Stimulated activated CD4-positive, alpha-beta T cell treated with anti-CD3 and anti-CD28 coated beads, Interleukin-15, amount 100 ng/mL, for 24 hours (primary cell): ENCODE measurements around the gene PYGB.

Experiments
- DNase-seq: peaks from one replicate; pipeline ENCODE4 v3.0.0-alpha.2; 2020

PYGB gene

DNA sequence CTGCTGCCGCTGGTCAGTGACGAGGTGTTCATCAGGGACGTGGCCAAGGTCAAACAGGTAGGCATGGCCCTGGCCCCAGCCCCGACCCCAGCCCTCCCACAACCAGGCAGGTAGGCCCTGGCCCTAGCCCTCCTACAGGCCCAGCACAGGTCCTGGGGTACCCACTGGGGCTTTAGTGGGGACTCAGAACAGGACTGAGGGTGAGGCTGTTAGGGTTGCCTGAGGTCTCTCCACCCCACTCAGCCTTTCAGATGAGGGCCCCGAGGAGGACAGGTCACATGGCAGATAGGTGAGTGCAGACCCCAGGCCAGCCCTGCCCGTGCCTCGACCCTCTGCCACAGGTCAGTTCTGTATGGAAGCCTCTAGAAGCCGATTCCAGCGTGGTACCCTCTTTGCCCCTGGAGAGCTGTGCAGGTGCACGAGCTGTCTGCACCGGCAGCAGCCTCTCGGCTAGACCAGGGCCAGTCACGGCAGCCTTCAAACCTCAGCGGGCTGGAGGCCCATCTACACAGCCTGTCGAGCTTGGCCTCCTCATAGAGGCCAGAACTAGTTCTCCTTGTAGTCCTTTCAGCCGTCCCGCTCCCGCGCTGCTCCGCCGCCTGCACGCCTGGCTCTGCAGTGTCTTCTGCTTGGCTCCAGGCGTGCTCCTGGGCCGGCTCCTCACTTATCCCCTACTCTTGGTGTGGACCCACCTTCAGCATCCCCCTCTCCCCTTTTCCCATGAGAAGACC is 35.5 kb downstream of the PYGB start:
- DNase-seq = peak; percentile 1

DNA sequence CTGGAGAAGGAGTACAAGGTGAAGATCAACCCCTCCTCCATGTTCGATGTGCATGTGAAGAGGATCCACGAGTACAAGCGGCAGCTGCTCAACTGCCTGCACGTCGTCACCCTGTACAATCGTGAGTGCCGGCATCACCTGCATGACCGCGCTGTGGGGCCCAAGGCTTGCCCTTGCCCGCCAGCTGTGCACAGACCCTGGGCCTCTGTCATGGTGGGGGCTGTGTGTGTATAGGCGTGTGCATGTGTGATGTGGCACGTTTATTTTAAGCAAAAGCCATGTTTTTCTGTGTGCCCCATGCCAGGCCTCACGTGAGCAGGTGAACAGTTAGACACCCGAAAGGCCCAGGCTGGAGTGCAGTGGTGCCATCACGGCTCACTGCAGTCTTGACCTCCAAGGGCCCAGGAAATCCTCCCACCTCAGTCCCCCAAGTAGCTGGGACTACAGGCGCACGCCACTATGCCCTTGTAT is 36.3 kb downstream of the PYGB start:
- DNase-seq = peak; percentile 0

DNA sequence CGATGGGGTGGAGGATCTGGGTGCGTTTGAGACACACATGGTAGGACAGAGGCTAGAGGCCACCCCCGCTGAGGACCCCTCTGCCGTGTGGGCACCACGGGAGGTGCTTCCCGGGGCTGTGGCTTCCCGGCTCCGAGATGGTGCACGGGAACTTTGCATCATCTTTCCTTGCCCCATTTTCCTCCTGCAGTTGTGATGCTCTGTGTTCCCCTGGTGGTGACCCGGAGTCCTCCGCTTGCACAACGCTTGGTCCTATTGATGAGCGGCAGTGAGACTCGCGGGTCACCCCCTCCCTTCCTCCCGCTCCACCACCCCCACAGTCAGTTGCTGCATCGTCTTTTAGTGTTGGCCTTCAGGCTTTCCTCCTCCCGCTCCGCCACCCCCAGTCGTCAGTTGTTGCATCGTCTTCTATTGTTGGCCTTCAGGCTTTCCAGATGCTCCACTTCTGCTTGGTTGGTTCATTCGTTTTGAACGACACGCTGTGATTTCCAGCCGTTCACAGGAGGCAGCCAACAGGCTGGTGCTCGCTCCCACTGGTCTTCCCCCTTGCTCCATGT is 37.3 kb downstream of the PYGB start:
- DNase-seq = peak; percentile 1

DNA sequence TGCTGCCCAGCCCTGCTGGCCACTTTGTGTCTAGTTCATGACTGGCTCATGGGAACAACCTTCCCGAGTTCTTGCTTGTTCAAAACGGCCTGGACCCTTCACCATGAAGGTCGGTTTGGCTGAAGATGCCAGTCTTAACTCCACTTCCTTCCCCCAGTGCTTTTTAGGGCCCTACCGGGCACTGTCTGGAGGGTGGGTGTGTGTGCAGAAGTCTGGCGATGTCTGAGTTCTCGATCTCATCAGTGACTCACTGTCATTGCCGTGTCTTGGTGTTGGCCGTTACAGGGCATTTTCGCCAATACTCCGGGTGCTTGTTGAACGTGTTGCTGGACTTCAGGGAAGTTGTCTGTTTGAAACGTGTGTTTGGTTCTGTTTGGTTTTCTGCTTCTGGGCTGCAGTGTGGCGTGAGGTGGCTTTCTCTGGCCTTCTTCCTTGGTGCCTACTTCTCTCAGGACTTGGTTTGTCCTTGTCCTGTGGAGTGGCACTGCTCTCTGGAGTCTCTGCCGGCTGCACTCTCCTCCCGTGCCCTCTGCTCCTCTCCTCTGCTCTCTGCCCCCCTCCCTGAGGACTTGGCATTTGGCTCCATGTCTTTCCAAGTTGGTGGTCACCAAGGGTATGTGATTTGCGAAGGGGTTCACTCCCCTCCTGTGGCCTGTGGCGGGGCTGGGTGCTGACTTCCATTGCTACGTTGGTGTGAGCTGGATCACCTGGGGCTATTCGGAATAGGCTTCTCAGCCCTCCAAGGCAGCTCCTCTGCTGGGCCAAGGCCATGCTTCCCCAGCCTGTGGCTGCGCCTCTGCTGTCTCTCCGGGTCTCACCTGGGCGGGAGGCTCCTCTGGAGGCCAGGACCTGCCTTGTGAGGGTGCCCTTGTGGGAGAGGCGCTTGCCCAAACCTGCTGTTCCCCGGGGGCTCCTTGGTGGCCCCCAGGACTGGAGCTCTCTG is 38.2 kb downstream of the PYGB start:
- DNase-seq = peak; percentile 1

DNA sequence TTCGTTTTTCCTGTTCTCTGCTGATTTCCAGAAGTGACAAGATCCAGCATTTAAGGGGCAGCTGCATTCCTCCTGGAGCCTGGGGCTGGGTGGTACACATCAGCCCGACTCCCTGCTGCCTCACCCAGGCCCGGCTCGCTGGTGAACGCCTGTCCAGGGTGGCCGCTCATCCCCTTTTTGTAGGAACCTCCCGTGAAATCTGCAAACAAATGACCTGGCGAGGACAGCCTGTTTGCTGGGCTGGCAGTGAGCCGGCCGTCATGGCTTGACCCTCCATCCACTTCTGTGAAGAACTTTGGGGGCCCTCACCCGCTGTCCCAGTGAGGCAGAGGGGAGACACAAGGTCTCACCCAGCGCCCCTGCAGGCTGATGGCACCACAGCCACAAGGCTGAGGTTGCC is 39.0 kb downstream of the PYGB start:
- DNase-seq = peak; percentile 0

DNA sequence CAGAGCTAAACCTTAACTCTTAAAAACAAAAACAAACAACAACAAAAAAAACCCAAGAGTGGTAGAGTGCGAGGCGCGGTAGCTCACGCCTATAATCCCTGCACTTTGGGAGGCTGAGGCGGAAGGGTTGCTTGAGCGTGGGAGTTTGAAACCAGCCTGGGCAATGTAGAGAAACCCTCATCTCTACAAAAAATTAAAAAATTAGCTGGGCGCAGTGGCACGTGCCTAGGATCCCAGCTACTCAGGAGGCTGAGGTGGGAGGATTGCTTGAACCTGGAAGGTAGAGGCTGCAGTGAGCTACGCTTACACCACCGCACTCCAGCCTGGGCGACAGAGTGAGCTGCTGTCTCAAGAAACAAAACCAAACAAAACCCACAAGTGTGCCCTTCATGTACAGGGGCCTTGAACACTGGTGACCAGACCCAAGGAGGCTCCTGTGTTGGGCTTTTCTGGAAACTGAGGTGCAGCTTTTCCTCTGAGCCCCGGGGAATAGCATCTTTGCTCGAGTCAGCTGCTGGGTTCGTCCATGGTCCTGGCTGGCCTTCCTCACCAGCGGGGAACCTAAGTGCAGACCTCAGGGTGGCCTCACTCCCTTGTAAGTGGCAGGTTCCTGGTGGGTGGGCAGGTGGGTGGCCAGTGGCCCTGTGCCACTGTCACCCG is 39.9 kb downstream of the PYGB start:
- no peak for DNase-seq

DNA sequence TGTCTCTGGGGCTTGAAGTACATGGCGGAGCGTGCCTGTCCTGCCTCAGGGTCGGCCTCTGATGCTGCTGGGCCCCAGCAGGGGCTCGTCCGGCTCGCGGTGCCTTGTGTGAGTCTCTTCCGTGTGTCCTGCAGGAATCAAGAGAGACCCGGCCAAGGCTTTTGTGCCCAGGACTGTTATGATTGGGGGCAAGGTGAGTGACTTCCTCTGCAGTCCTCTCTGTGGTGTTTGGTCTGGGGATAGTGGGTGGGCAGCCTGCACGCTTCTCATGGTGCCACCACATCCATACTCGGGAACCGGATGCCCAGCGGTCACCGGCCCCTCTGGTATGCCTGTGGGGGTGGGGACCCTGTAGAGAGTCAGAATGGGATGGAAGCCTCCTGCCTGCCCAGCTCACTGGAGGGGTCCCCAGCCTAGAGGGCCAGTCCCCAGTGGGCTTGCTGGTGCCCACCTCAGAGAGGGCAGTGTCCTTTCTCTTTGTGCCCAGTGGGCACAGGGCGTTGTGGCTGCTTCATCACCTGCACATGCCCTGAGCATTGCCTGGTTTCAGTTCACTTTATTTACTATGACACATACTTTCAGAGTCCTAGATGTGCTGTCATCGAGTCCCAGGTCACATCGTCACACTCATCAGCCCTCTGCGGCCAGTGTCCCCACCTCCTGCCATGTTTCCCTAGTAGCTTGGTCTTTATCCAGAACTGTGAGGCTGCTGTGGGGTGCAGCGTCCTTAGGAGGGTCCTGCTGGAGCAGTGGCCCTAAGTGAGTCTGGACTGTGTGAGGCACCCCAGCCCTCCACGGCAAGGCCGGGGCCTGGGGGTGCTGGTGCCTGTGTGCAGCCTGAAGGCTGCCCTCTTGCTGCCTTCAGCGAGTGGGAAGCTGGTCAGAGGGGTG is 40.7 kb downstream of the PYGB start:
- no peak for DNase-seq

DNA sequence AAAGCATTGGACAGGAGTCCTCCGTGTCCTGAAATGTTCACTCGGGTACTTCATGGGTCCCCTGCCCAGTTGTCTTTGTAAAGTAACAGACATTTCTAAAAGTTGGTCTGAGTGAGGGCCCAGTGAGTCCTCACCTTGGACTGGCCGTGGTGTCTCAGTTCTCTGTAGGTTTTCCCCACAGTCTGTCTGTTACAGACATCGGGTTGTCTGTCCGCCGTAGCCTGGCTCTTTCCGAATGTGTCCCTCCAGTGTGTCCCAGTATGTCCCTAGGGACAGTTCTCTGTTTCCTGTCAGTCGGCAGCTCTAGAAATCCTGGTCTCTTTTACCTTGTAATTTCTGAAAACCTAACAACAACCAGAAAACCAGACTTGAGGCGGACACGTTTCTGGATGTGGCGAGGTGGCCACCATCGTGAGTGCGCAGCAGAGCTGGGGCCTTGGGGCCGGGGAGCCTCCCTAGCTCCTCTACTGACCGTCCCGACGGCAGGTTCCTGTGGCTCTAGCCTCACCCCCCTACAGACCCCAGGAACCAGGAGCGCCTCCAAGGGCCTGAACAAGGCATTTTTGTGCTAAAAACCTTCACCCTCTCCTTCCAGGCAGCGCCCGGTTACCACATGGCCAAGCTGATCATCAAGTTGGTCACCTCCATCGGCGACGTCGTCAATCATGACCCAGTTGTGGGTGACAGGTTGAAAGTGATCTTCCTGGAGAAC is 42.2 kb downstream of the PYGB start:
- no peak for DNase-seq

DNA sequence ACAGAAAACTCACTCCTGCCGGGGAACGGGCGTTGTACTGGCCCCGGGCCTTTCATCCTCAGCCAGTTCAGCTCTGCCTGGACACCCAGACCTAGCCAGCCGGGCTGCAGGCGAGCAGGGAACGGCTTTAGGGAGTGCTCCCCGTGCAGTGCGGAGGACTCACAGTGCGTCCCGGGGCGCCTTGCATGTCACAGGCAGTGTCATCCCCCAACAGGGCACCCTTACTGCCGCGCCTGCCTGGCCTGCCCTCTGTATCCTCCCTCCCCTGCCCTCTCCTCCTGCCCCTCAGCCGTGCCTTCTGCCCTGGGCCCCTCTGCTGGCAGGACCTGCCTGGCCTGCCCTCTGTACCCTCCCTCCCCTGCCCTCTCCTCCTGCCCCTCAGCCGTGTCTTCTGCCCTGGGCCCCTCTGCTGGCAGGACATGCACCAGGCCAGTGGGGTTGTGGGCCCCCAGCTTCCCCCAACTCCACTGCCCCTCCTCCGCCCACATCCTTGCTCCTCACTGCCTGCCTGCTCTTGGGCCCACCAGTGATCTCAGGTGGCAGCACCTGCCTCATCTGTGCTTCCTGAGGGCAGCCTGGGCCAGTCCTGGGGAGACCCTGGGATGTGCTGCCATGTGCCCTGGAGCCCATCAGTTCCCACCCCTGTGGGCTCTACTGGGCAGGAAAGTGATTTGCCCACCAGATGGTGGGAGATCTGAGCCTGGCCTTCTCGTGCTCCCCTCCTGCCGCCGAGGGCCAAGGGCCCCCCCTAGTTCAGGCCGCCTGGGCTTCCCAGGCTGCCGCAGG is 43.0 kb downstream of the PYGB start:
- no peak for DNase-seq

DNA sequence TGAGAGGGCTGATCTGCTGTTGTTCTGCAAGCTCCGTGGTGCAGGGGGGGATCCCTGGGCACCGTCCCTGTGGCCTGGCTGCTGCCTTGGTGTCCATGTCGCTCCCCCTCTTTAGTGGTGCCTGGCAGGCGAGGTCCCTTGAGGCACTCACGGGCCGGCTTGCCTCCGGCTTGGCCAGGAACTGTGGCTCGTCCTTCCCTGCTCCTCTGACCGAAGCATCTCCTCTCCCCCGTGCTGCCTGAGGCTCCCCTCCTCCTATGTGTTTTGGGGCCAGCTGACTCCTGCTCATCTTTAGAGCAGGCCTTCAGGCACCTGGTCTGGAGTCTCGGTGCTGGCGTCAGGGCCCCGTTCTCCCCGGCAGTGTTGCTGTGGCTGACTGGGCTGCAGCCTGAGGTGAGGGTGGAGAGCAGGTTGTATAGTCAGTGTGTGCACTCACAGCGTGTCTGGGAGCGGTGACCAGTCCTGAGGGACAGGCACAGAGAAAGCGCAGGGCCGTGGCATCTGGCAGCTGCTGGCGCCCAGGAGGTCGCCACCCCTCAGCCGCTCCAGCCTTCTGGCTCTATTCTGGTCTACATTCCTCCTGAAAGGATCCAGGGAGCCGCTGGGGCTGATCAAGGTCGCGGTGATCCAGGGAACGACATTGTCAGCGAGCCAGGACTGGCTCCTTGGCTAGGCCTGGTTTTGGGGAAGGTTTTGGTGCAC is 43.7 kb downstream of the PYGB start:
- no peak for DNase-seq

DNA sequence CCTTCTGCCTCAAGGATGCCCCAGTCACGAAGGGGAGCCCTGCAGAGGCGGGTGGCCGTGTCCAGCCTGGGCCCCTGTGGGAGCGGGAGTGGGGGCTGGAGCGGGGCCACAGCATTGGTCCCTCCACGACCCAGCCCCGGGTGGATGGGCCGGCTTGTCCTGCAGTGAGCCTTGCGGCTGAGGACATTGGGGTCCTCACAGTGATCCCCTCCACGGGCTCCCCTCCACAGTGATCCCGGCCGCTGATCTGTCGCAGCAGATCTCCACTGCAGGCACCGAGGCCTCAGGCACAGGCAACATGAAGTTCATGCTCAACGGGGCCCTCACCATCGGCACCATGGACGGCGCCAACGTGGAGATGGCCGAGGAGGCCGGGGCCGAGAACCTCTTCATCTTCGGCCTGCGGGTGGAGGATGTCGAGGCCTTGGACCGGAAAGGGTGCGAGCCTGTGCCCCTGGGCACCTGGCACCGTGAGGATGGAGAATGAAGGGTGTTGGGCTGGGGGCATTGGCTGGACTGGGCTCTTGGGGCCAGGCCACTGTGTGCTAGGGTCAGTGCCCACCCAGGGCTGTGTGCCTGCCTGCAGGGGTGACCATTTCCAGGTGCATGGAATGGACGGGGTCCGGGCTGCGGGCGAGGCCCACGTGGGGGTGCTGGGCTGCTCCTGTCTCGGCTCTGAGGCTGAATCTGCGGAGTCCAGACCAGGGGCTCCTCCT is 44.4 kb downstream of the PYGB start:
- DNase-seq = no peak

DNA sequence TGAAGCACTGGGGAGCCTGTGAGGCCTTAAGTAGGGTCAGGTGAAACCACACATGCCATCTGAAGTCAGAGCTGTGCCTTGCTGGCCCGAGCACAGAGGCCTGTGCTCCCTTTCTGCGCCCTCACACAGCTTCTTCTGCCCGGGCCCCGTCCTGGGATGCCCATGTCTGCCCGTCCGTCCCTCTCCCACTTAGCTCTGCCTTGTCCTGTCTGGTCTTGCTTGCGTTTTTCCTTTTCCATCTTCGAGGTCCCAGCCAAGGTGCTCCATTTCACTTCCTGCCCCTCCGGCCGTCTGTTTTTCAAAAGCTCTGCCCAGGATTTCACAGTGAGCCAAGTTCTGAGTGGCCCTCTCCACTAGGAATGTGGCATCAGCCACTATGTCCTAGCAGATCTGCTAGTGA is 45.6 kb downstream of the PYGB start:
- no peak for DNase-seq

DNA sequence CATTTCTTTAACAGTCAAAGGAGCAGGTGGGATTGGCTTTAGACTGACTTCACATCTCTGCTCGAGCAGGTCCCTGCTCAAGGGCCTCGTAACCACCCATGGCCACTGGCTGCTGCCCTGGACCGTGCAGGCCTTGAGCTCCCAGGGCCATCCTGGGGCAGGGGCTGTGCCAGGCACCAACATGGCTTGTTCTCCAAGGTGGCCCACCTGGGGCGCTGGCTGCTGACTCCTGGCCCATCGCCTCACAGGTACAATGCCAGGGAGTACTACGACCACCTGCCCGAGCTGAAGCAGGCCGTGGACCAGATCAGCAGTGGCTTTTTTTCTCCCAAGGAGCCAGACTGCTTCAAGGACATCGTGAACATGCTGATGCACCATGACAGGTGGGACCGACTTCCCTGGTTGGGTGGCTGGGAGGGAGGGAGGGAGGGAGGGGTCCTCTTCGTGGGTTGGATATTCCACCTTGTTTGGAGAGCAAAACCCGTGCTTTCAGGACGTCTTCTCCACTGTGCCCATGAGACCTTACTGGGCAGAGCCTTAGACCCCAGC is 46.1 kb downstream of the PYGB start:
- no peak for DNase-seq

DNA sequence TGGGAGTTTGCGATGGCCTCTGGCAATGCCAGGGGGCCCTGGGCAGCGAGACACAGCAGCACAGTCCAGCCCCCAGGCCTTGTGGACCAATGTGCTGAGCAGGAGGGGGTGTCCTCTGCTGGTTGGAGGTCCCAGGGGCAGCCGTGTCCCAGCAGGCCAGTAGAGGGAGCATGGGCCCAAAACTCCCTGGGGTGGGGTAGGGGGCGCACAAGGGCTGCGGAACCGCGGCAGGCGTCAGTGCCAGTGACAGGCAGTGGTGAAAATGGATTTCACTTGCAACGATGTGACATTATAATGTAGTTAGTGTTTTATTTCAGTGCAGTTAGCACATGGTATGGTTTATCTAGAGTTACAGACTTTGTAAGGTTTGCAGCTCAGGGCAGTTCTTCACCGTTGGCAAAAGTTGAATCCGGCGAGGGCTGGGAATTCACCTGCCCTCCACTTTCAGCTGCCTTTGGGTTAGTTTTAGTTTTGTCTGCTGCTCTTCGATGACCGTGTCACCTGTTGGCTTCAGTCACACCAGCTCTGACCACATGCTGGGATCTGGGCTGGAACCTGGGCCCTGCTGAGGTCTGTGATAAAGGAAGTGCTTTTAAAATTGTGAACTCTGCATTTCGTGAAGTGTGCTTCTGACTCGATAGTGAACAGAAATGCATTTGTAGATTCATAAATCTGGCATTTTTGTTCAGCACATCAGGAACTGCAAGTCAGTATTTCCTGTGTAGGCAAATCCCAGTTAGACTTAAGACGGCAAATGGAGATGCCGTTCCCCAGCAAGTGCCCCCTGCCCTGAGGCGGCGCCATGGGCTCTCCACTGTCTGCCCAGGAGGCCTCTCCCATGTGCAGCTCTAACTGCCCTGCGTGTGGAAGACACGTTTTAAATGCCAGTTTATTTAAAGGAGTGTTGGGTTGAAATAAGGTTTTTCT is 46.8 kb downstream of the PYGB start:
- peak; percentile 68 for DNase-seq

DNA sequence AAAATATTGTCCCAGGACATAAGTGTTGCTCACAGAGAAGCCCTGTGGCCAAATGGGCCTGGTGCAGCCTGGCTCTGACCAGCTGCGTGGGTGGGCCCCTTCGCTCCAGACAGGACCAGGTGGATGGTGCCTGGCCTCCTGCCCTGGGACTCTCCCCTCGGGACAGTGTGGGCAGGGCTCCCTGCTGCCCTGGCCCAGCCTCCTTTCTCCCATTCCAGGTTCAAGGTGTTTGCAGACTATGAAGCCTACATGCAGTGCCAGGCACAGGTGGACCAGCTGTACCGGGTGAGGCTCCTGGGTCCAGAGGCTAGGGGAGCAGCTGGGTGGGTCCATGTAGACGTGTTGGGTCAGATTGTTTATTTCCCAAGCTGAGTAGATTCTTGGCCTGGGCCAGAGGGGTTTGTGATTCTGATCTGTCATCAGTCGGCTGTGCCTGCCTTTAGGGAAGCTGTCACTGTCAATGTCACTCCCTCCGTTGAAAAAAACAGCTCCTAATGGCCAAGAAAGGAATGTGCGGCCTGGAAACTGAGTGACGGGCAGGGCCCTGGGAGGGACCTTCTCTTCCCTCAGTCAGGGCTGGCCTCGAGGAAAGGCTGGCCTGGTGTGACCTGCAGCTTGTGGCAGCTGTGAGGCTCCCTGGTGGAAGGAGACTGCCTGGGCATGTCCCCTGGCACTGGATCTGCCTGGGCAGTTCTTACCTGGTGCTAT is 47.7 kb downstream of the PYGB start:
- no peak for DNase-seq

DNA sequence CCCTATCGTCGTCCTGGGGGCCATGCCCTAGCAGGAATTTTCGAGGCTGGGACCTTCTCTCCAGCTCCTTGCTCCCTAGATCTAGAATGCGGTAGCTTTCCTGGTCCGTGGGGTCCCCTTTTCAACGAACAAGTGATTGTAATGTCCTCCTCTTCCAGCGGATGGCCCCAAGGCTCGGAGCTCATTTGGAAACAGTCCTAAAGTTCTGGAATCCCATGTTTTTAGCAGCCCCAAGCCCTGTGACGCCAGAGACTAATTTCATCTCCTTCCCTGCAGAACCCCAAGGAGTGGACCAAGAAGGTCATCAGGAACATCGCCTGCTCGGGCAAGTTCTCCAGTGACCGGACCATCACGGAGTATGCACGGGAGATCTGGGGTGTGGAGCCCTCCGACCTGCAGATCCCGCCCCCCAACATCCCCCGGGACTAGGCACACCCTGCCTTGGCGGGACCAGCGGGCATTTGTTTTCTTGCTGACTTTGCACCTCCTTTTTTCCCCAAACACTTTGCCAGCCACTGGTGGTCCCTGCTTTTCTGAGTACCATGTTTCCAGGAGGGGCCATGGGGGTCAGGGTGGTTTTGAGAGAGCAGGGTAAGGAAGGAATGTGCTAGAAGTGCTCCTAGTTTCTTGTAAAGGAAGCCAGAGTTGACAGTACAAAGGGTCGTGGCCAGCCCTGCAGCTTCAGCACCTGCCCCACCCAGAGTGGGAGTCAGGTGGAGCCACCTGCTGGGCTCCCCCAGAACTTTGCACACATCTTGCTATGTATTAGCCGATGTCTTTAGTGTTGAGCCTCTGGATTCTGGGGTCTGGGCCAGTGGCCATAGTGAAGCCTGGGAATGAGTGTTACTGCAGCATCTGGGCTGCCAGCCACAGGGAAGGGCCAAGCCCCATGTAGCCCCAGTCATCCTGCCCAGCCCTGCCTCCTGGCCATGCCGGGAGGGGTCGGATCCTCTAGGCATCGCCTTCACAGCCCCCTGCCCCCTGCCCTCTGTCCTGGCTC is 48.5 kb downstream of the PYGB start:
- DNase-seq = peak; percentile 39
